GM23338 (cell line): ENCODE measurements around the gene CNTNAP1. TPM values are rescaled to one million over a fixed set of nuclear protein-coding genes. Genes with fewer than 3 reads are reported as not detected.
A peak's percentile ranks its signal among the peaks of the same experiment; 100 is the strongest.

ENCODE experiments used
- ATAC-seq: fragments of 200-7000 bp; cut with Tn5 transposase; 3 replicates; pipeline ENCODE4 v1.9.1; 2020
- DNase-seq: peaks from one replicate; pipeline ENCODE4 v3.0.0-alpha.2; 2015; ENCODE audit warnings: low spot score
- H2AFZ ChIP-seq: fragments of 200-600 bp; sonication (generic); 2 replicates; pipeline ENCODE4 v1.8.0; 2016; ENCODE audit warnings: antibody characterized with exemption, mild to moderate bottlenecking, moderate library complexity
- H3F3A ChIP-seq: fragments of 200-600 bp; sonication (generic); replicated peaks from 2 replicates; pipeline ENCODE4 v1.8.0; 2017; ENCODE audit warnings: antibody characterized with exemption, mixed run types, low read depth
- H3K27ac ChIP-seq: fragments of 200-600 bp; sonication (generic); 2 replicates; pipeline ENCODE4 v1.6.1; 2016; ENCODE audit warnings: low read depth
- H3K27me3 ChIP-seq: fragments of 200-600 bp; sonication (generic); 2 replicates; pipeline ENCODE4 v1.8.0; 2016; ENCODE audit warnings: mild to moderate bottlenecking, mixed run types, moderate library complexity; ENCODE audit not compliant: insufficient read depth
- H3K36me3 ChIP-seq: fragments of 200-600 bp; sonication (generic); 2 replicates; pipeline ENCODE4 v1.8.0; 2016; ENCODE audit warnings: mild to moderate bottlenecking; ENCODE audit not compliant: insufficient read depth
- H3K4me1 ChIP-seq: fragments of 200-600 bp; sonication (generic); 2 replicates; pipeline ENCODE4 v1.8.0; 2016; ENCODE audit warnings: mild to moderate bottlenecking, moderate library complexity; ENCODE audit not compliant: insufficient read depth
- H3K4me2 ChIP-seq: fragments of 200-600 bp; sonication (generic); 2 replicates; pipeline ENCODE4 v1.7.1; 2017; ENCODE audit warnings: mixed run types
- H3K4me3 ChIP-seq: fragments of 200-600 bp; sonication (generic); 2 replicates; pipeline ENCODE4 v1.6.1; 2016; ENCODE audit warnings: mixed run types
- H3K79me2 ChIP-seq: fragments of 200-600 bp; sonication (generic); replicated peaks from 2 replicates; pipeline ENCODE4 v1.8.0; 2017; ENCODE audit warnings: mild to moderate bottlenecking; ENCODE audit not compliant: insufficient read depth
- H3K9me2 ChIP-seq: fragments of 200-600 bp; sonication (generic); 2 replicates; pipeline ENCODE4 v1.8.0; 2017; ENCODE audit not compliant: insufficient read depth
- H4K20me1 ChIP-seq: fragments of 200-600 bp; sonication (generic); replicated peaks from 2 replicates; pipeline ENCODE4 v1.8.0; 2017; ENCODE audit warnings: mild to moderate bottlenecking; ENCODE audit not compliant: insufficient read depth
- H3K27ac Mint-ChIP-seq: 2 replicates; pipeline ENCODE4 v1.8.0; 2020; ENCODE audit warnings: inconsistent platforms, mild to moderate bottlenecking, moderate library complexity, mixed read lengths
- H3K27me3 Mint-ChIP-seq: 3 replicates; pipeline ENCODE4 v1.8.0; 2022; ENCODE audit warnings: low read depth, mild to moderate bottlenecking, moderate library complexity, mixed read lengths, inconsistent platforms; ENCODE audit not compliant: insufficient read depth, poor library complexity
- H3K36me3 Mint-ChIP-seq: 3 replicates; pipeline ENCODE4 v1.8.0; 2021; ENCODE audit warnings: low read depth, mild to moderate bottlenecking, inconsistent platforms, moderate library complexity, mixed read lengths
- H3K4me1 Mint-ChIP-seq: 3 replicates; pipeline ENCODE4 v1.8.0; 2020; ENCODE audit warnings: mild to moderate bottlenecking, inconsistent platforms, mixed read lengths
- H3K4me3 Mint-ChIP-seq: 3 replicates; pipeline ENCODE4 v1.8.0; 2021; ENCODE audit warnings: moderate library complexity, mild to moderate bottlenecking, inconsistent platforms, mixed read lengths
- H3K9me3 Mint-ChIP-seq: 3 replicates; pipeline ENCODE4 v1.8.0; 2020; ENCODE audit warnings: moderate library complexity, mild to moderate bottlenecking, inconsistent platforms, mixed read lengths
- EZH2 ChIP-seq: fragments of 200-600 bp; sonication (generic); IDR thresholded peaks from one replicate; pipeline ENCODE4 v1.8.0; 2017; ENCODE audit warnings: antibody characterized with exemption, mild to moderate bottlenecking, low read depth; ENCODE audit not compliant: unreplicated experiment
- EZH2phosphoT487 ChIP-seq: fragments of 200-600 bp; sonication (generic); IDR thresholded peaks from one replicate; pipeline ENCODE4 v1.8.1; 2018; ENCODE audit warnings: antibody characterized with exemption; ENCODE audit not compliant: unreplicated experiment
- JUNB ChIP-seq: IDR thresholded peaks from one replicate; pipeline ENCODE4 v1.6.1; 2016; ENCODE audit warnings: antibody characterized with exemption; ENCODE audit not compliant: unreplicated experiment
- POLR2AphosphoS5 ChIP-seq: IDR thresholded peaks from 2 replicates; pipeline ENCODE4 v1.6.1; 2016; ENCODE audit warnings: antibody characterized with exemption, low read depth
- polyA plus RNA-seq: library from polyadenylated mRNA; unstranded; fragments of >200 nt; fragmentation: Nextera tagmentation; extraction: Ambion mirVana; gene quantifications from 2 replicates; pipeline ENCODE4 v1.2.1, GENCODE V29; 2016
- total RNA-seq: library from RNA; depleted of rRNA; stranded (reverse); fragments of >200 nt; shearing (Covaris generic); gene quantifications from 2 replicates; pipeline ENCODE4 v1.2.3, GENCODE V29; 2014
- TF ChIP-seq, protein P1 (sequence below): fragments of 250-450 bp; sonication (Bioruptor Pico); IDR thresholded peaks from 2 replicates; pipeline ENCODE4 v1.5.0; 2020; ENCODE audit warnings: mild to moderate bottlenecking, moderate library complexity

CNTNAP1 gene
- total and polyA plus RNA-seq, 2 experiments from 2014 or later: 1.3 to 5.0 TPM

DNA sequence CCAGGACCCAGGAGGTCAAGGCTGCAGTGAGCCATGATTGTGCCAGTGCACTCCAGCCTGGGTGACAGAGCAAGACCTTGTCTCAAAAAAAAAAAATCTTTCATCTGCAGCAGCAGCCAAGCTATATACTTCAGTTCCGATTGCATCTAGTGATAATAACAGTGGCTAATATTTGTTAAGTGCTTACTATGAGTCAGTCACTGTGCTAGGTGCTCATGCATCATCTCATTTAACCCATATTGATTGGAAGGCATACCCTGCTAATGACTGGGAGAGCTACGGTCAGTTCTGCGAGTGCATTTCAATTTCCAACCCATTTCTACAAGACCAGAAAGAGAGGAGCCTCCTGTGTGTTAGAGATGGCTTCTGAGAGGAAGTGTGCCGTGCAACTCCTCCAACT is 30.9 kb upstream of the CNTNAP1 start (continued):
- TF ChIP-seq, protein P1, sequence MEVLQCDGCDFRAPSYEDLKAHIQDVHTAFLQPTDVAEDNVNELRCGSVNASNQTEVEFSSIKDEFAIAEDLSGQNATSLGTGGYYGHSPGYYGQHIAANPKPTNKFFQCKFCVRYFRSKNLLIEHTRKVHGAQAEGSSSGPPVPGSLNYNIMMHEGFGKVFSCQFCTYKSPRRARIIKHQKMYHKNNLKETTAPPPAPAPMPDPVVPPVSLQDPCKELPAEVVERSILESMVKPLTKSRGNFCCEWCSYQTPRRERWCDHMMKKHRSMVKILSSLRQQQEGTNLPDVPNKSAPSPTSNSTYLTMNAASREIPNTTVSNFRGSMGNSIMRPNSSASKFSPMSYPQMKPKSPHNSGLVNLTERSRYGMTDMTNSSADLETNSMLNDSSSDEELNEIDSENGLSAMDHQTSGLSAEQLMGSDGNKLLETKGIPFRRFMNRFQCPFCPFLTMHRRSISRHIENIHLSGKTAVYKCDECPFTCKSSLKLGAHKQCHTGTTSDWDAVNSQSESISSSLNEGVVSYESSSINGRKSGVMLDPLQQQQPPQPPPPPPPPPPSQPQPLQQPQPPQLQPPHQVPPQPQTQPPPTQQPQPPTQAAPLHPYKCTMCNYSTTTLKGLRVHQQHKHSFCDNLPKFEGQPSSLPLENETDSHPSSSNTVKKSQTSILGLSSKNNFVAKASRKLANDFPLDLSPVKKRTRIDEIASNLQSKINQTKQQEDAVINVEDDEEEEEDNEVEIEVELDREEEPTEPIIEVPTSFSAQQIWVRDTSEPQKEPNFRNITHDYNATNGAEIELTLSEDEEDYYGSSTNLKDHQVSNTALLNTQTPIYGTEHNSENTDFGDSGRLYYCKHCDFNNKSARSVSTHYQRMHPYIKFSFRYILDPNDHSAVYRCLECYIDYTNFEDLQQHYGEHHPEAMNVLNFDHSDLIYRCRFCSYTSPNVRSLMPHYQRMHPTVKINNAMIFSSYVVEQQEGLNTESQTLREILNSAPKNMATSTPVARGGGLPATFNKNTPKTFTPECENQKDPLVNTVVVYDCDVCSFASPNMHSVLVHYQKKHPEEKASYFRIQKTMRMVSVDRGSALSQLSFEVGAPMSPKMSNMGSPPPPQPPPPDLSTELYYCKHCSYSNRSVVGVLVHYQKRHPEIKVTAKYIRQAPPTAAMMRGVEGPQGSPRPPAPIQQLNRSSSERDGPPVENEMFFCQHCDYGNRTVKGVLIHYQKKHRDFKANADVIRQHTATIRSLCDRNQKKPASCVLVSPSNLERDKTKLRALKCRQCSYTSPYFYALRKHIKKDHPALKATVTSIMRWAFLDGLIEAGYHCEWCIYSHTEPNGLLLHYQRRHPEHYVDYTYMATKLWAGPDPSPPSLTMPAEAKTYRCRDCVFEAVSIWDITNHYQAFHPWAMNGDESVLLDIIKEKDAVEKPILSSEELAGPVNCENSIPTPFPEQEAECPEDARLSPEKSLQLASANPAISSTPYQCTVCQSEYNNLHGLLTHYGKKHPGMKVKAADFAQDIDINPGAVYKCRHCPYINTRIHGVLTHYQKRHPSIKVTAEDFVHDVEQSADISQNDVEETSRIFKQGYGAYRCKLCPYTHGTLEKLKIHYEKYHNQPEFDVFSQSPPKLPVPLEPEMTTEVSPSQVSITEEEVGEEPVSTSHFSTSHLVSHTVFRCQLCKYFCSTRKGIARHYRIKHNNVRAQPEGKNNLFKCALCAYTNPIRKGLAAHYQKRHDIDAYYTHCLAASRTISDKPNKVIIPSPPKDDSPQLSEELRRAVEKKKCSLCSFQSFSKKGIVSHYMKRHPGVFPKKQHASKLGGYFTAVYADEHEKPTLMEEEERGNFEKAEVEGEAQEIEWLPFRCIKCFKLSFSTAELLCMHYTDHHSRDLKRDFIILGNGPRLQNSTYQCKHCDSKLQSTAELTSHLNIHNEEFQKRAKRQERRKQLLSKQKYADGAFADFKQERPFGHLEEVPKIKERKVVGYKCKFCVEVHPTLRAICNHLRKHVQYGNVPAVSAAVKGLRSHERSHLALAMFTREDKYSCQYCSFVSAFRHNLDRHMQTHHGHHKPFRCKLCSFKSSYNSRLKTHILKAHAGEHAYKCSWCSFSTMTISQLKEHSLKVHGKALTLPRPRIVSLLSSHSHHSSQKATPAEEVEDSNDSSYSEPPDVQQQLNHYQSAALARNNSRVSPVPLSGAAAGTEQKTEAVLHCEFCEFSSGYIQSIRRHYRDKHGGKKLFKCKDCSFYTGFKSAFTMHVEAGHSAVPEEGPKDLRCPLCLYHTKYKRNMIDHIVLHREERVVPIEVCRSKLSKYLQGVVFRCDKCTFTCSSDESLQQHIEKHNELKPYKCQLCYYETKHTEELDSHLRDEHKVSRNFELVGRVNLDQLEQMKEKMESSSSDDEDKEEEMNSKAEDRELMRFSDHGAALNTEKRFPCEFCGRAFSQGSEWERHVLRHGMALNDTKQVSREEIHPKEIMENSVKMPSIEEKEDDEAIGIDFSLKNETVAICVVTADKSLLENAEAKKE (CRISPR knock-in tag): no peak
- TF ChIP-seq JUNB (no peak), EZH2phosphoT487 (no peak)

DNA sequence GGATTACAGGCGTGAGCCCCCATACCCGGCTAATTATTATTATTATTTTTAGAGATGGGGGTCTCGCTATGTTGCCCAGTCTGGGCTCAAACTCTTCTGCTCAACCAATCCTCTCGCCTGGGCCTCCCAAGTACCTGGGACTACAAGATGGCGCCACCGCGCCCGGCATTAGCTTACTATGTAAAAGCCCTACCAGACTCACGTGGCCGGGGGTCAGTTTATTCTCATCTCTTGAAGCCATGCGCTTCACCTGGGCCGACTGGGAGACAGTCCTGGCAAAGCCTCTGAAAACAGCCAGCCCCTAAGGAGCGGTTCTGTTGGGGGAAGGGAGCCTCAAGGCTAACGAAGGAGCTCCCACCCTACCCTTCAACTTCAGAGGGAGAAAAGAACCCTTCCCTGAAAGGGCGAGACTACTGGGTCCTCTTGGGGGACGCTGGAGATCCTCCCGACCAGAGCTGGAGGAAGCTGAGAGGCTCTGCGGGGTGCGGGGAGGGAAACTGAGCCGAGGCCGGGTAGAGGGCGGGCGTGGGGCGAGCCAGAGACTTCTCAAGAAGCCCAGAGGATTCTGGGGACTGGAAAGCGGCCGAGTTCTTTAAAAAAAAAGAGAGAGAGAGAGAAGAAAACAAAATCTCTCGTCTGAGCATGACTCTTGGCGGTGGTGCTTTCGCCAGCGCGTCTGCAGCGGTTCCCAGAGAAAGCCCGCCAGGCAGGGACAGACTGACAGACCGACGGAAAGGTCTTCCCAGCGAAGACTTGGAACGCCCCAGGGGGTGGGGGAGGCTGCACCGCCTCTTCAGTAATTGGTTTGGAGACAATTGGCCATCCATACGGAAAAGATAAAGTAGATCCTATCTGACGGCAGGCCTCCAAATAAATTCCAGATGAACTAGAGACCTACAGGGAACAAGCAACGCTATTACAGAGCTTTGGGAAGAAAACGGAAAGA is 28.9 kb upstream of the CNTNAP1 start:
- H3K27me3 Mint-ChIP-seq: peaks cover 9% of the 10 kb centered on the region
- H3K4me1 Mint-ChIP-seq: peaks cover 14% of the 10 kb centered on the region
- peak overlapping the region; percentile 84 for H3K27ac ChIP-seq
- 0 out of 2 replicates have a peak, but pooled peaks cover 3% of the 10 kb centered on the region for H3K27me3 ChIP-seq
- H3K4me1 ChIP-seq: 0 out of 2 replicates have a peak, but pooled peaks cover 2% of the 10 kb centered on the region
- H3K4me2 ChIP-seq: peak overlapping the region; percentile 81
- 0 out of 2 replicates have a peak, but pooled peaks cover 8% of the 10 kb centered on the region for H3F3A ChIP-seq
- no peak overlapping the region for H3K27ac Mint-ChIP-seq
- peaks cover 6% of the 10 kb centered on the region; the same call in 2 of the 3 replicates for H3K36me3 Mint-ChIP-seq
- peak; percentile 77 for ATAC-seq
- peaks cover 4% of the 10 kb centered on the region; the same call in 1 of the 3 replicates for H3K9me3 Mint-ChIP-seq
- peak; percentile 76 for DNase-seq
- H3K9me2 ChIP-seq: no peaks in the 10 kb centered on the region
- peak overlapping the region; percentile 56 for H3K4me3 Mint-ChIP-seq
- no peaks in the 10 kb centered on the region for H4K20me1 ChIP-seq
- no peaks in the 10 kb centered on the region for H3K79me2 ChIP-seq
- peak overlapping the region; percentile 68 for H3K4me3 ChIP-seq
- peak overlapping the region; percentile 100 for H2AFZ ChIP-seq
- TF ChIP-seq EZH2: no peak
- TF ChIP-seq POLR2AphosphoS5: peak; percentile 51
- H3K36me3 ChIP-seq: no peaks in the 10 kb centered on the region
